LNCaP clone FGC (cell line): ENCODE data around the gene LRRFIP1.
"Not testable (repeated sequence)": the region's sequence is repeated elsewhere in the genome, so short reads cannot be mapped to it uniquely, and the experiment has no call there.

Experiments used
- DNase-seq: peaks from one replicate; pipeline ENCODE4 v3.0.0-alpha.2; 2011; ENCODE audit warnings: low read depth
- H3K4me3 ChIP-seq: 2 replicates; pipeline ENCODE4 v1.5.1; 2011; ENCODE audit warnings: mild to moderate bottlenecking, low read depth, low read length, control low read depth
- CTCF ChIP-seq: IDR thresholded peaks from 2 replicates; pipeline ENCODE4 v1.5.1; 2012; ENCODE audit warnings: mild to moderate bottlenecking; ENCODE audit not compliant: control insufficient read depth, insufficient read depth; ENCODE audit errors: extremely low read depth

Gene LRRFIP1

GRCh38 chr2:237744613-237745249 lies 117.3 kb downstream of the LRRFIP1 start:
- DNase-seq, result no peak
- no peak overlapping the region for H3K4me3 ChIP-seq
- TF ChIP-seq CTCF, result peak; percentile 92

- no peak for DNase-seq
- TF ChIP-seq CTCF, result no peak
- no peak overlapping the region for H3K4me3 ChIP-seq
These were observed 117.8 kb downstream of the LRRFIP1 start for GRCh38 chr2:237745250-237745613.

- no peak for DNase-seq
- no peak overlapping the region for H3K4me3 ChIP-seq
- no peak for TF ChIP-seq CTCF
These were observed 119.1 kb downstream of the LRRFIP1 start for GRCh38 chr2:237746302-237747080.

- no peak for DNase-seq
- no peak for TF ChIP-seq CTCF
- no peak overlapping the region for H3K4me3 ChIP-seq
These were observed 119.8 kb downstream of the LRRFIP1 start for GRCh38 chr2:237747189-237747588.

GRCh38 chr2:237749002-237749401 lies 121.6 kb downstream of the LRRFIP1 start:
- H3K4me3 ChIP-seq, result no peak overlapping the region
- TF ChIP-seq CTCF, result no peak
- DNase-seq, result no peak

- no peak for TF ChIP-seq CTCF
- H3K4me3 ChIP-seq, result no peak overlapping the region
These were observed 122.6 kb downstream of the LRRFIP1 start for GRCh38 chr2:237749961-237750360.

GRCh38 chr2:237750441-237750840 lies 123.1 kb downstream of the LRRFIP1 start:
- H3K4me3 ChIP-seq, DNase-seq: not testable (repeated sequence)

More at GRCh38 chr2:237749961-237750360, 122.6 kb downstream of the LRRFIP1 start:
- DNase-seq, result no peak
